GM20431 (cell line): ENCODE measurements around the gene PARD6B.
"Not testable (repeated sequence)": the region's sequence is repeated elsewhere in the genome, so short reads cannot be mapped to it uniquely, and the experiment has no call there.

Experiments used
- in situ Hi-C: fragments of 300-500 bp; cut with MseI, MboI; formaldehyde crosslinking; loops from one replicate; pipeline ENCODE4 v1.15.0; 2020; ENCODE audit warnings: low sequenced_read_pairs; ENCODE audit not compliant: unreplicated experiment

Gene PARD6B

DNA sequence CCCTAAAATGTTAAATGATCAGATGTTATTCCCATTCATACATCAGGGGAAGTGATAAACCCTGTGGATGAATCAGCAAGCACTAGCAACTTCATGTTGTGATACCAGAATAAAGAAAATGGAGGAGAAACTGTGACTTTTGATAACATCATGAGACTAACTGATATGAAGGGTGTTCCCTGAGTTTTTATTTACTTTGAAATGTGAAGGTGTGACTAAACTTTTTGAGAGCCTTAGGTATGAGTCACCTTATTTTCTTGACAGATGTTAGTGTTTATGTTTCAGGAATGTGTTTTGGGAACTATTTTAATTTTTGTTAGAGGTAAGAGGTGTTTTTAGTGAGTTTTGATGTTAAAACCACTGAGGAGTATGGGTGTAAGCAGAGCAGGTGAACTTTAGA is 4.4 kb downstream of the PARD6B start:
- in situ Hi-C loops: no loop called here

DNA sequence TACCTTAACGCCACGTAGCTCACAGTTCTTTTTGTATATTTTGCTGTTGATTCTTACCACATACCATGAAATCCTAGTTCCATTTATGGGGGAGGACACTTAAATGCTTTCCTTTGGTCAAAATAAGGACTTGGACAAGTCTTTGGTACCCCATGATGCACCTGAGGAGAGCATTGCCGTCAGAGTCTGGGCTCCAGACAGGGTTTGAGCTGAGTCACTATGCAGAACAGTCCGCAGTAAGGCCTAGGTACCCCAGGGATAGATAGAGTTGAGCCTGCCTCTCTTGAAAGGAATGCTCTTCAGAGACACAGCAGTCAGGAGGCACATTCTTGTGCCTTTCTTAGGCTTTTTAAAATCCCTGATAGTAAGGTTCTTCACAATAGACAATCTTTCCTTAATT is 6.0 kb downstream of the PARD6B start:
- in situ Hi-C loops: no loop called here

DNA sequence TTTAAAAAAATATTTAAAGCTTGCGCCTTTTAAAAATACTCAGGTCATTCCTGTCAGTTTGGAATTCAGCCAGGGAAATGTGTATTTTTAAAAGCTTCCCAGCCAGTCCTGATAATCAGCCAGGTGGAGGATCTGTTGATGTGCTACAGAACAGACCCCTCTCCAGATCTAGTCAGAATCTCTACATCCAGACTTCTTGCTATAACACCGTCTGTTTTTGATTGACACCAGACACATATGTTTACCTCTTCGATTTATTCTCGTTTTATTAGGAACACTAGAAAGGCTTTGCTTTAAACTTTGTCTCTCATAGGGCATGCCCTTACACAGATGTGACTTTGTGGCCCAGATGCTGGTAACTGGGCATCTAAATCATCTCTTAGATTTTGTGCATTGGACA is 11.7 kb downstream of the PARD6B start:
- in situ Hi-C loops: no loop called here

DNA sequence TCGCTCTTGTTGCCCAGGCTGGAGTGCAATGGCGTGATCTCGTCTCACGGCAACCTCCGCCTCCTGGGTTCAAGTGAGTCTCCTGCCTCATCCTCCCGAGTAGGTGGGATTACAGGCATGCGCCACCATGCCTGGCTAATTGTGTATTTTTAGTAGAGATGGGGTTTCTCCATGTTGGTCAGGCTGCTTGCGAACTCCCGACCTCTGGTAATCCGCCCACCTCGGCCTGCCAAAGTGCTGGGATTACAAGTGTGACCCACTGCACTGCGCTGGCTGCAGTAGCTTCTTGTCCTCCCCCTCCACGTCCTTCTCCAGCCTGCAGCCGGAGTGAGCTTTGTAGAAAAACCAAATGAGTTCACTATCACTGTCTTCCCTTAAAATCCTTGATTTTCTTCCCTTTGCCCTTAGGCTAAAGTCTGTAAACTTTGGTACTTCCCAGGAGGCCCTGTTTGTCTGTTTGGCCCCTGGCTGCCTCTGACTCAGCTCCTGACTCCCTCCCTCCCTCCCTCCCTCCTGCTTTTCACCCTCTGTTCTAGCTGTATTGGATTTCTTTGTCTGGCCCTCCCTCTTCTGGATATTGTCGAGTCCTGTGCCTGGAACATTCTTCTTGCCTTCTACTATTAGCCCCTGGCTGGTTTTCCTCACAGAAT is 12.9 kb downstream of the PARD6B start:
- in situ Hi-C loops: no loop called here

- in situ Hi-C loops: no loop called here
Observed at GRCh38 chr20:50745634-50746137, 14.3 kb downstream of the PARD6B start.

GRCh38 chr20:50746138-50746940 is 15.0 kb downstream of the PARD6B start:
- in situ Hi-C loops: no loop called here

- in situ Hi-C loops: no loop called here
Observed at GRCh38 chr20:50747275-50747674, 15.9 kb downstream of the PARD6B start.

DNA sequence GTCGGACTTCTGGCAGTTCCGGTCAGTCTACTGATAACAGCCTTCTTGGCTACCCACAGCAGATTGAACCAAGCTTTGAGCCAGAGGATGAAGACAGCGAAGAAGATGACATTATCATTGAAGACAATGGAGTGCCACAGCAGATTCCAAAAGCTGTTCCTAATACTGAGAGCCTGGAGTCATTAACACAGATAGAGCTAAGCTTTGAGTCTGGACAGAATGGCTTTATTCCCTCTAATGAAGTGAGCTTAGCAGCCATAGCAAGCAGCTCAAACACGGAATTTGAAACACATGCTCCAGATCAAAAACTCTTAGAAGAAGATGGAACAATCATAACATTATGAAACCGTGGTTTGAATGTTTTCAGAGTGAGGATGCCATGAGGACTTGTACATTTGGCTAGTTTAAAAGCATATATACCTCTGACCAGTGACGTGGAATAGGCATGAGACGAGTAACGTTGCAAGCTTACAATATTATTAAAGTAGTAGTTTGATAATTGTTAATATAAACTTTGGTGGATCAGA is 18.8 kb downstream of the PARD6B start:
- in situ Hi-C loops: no loop called here

DNA sequence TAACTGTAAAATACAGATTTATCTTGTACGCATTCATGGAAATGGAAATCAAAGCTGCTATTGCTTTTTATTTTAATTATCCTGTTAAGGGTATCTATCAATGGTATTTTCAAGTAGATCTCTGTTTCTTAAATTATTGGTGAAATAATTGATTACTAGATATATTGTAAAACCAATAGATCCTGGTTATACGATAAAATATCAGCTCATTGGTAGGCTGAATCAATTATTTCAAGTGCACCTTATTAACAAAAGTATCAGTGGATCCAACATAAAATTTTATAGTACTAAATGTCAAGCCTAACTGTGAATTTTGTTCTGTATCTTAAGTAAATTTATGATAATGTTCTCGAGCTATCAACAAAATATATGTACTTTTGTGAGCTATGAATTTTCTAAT is 21.8 kb downstream of the PARD6B start:
- in situ Hi-C loops: no loop called here

DNA sequence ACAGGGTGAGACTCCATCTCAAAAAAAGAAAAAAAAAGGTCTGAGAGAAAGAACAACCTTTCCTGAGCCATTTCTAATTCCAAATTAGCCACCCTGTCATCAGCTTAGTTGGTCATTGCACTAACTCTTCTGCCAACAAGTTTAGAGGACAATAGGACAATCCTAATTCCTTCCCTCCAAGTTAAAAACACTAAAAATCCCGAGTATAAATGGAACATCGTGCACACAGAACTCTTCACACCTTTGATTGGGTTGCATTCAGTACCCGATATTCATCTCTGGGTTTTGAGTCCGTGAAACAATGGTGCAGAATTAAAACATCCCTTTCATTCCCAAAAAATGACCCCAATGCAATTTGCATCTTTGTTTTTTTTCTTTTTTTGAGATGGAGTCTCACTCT is 23.0 kb downstream of the PARD6B start:
- in situ Hi-C loops: no loop called here

GRCh38 chr20:50756447-50756846 is 25.1 kb downstream of the PARD6B start:
- in situ Hi-C loops: no loop called here

- in situ Hi-C loops: no loop called here
Observed at GRCh38 chr20:50758469-50758868, 27.1 kb downstream of the PARD6B start.

- in situ Hi-C loops: no loop called here
Observed at GRCh38 chr20:50758992-50759391, 27.6 kb downstream of the PARD6B start.

DNA sequence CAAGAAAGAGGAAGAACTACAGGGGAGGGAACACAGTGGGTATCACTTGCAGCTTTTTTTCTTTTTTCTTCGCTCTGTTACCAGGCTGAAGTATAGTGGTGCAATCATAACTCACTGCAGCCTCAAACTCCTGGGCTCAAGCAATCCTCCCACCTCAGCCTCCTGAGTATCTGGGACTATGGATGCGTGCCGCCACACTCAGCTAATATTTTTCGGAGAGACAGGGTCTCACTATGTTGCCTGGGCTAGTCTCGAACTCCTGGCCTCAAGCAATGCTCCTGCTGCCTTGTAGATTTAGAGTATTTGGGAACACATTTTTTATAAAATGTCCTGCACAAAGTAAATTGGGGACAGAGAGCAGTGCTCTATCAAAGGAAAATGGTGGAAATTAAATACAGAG is 28.3 kb downstream of the PARD6B start:
- in situ Hi-C loops: no loop called here

GRCh38 chr20:50762045-50762422 is 30.7 kb downstream of the PARD6B start:
- in situ Hi-C loops: no loop called here

GRCh38 chr20:50762435-50763220 is 31.2 kb downstream of the PARD6B start:
- in situ Hi-C loops: no loop called here

DNA sequence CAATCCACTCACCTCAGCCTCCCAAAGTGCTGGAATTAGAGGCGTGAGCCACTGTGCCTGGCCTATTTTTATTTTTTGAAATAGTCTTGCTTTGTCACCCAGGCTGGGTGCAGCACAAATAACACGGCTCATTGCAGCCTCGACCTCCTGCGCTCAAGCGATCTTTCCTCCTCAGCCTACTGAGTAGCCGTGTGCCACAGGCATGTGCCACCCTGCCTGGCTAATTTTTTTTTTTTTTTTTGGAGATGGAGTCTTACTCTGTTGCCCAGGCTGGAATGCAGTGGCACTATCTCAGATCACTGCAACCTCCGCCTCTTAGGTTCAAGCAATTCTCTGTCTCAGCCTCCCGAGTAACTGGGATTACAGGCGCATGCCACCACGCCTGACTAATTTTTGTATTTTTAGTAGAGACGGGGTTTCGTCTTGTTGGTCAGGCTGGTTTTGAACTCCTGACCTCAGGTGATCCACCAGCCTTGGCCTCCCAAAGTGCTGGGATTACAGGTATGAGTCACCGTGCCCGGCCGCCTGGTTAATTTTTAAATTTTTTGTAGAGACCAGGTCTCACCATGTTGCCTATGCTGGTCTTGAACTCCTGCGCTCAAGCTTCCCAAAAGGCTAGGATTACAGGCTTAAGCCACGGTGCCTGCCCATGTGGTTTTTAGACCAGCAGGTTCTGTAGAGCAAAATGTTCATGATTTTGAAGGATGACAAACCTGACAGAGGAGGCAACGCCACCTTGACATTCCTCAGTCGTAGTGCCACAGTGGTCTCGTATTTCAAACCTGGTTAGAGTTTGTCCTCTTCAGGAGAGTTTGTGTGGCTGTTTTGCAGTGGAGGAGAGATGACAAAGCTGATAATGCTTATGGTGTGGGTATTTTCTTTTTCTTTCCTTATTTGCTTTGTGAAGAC is 32.4 kb downstream of the PARD6B start:
- in situ Hi-C loops: not testable (repeated sequence)

GRCh38 chr20:50765251-50765650 is 33.9 kb downstream of the PARD6B start:
- in situ Hi-C loops: not testable (repeated sequence)

DNA sequence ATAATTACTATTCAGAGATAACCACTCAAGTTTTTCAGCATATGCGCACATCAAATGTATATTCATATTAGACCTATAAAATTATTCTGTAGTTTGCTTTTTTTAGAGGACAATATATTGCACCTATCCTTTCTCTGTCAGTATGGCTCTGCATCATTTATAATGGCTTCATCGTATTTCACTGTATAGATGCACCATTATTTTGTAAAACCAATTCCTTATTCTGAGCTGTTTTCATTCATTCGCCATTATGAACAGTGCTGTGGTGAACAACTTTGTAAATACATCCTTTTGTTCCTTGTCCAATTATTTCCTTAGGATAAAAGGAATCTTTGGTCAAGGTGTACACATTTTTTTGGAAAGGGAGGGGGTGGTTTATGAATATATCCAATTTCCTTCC is 34.3 kb downstream of the PARD6B start:
- in situ Hi-C loops: no loop called here
